Upper lobe of right lung (tissue), 1 donor: ENCODE data around the gene GANC. TPM values are rescaled to one million over a fixed set of nuclear protein-coding genes. Genes with fewer than 3 reads are reported as not detected.

Source experiments
- ATAC-seq: fragments of 200-7000 bp; cut with Tn5 transposase; one replicate; pipeline ENCODE4 v1.9.1; 2020; ENCODE audit warnings: mild to moderate bottlenecking, moderate library complexity
- DNase-seq: peaks from one replicate; pipeline ENCODE4 v3.0.0-alpha.2; 2020
- H3K27ac ChIP-seq: fragments of 200-600 bp; one replicate; pipeline ENCODE4 v1.8.0; 2022
- H3K27me3 ChIP-seq: fragments of 200-600 bp; one replicate; pipeline ENCODE4 v1.8.0; 2022; ENCODE audit warnings: mild to moderate bottlenecking
- H3K36me3 ChIP-seq: fragments of 200-600 bp; one replicate; pipeline ENCODE4 v1.8.0; 2022
- H3K4me1 ChIP-seq: fragments of 200-600 bp; one replicate; pipeline ENCODE4 v1.8.0; 2022
- H3K4me3 ChIP-seq: fragments of 200-600 bp; one replicate; pipeline ENCODE4 v1.8.0; 2022; ENCODE audit warnings: mild to moderate bottlenecking
- H3K9me3 ChIP-seq: fragments of 200-600 bp; one replicate; pipeline ENCODE4 v1.8.0; 2022
- CTCF ChIP-seq: fragments of 200-600 bp; IDR thresholded peaks from one replicate; pipeline ENCODE4 v1.8.0; 2022; ENCODE audit warnings: antibody characterized with exemption
- intact Hi-C: fragments of 100-400 bp; cut with DNase I; formaldehyde crosslinking; loops from one replicate; pipeline ENCODE4 v1.11.0; 2022
- total RNA-seq: library from RNA; stranded (reverse); fragmentation: NEBNext Ultra II Directional; extraction: Animal tissue kit (Norgen Biotek cat#: 25700); gene quantifications from one replicate; pipeline ENCODE4 v1.2.1, GENCODE V29; 2021
- donor health status: DM: no; HTN: yes; CAD: no; lungs with severe emphysema.

GANC gene
- total RNA-seq, 1 donor from 2014 or later, result 111 TPM

- intact Hi-C loops, result no loop called here
- ATAC-seq, result peak; percentile 56
- TF ChIP-seq CTCF, result no peak
- no peak overlapping the region for H3K27ac ChIP-seq
- no peaks in the 10 kb centered on the region for H3K27me3 ChIP-seq
- no peaks in the 10 kb centered on the region for H3K9me3 ChIP-seq
- H3K36me3 ChIP-seq, result peaks cover 95% of the 10 kb centered on the region
- no peak for DNase-seq
- no peak overlapping the region for H3K4me3 ChIP-seq
- no peaks in the 10 kb centered on the region for H3K4me1 ChIP-seq
Measured at GRCh38 chr15:42233107-42233506, 39.9 kb upstream of the GANC start.

GRCh38 chr15:42239528-42240182 is 33.3 kb upstream of the GANC start:
- peaks cover 74% of the 10 kb centered on the region for H3K36me3 ChIP-seq
- H3K27me3 ChIP-seq, result no peaks in the 10 kb centered on the region
- DNase-seq (no peak), ATAC-seq (peak; percentile 90)
- no peak for TF ChIP-seq CTCF
- no peak overlapping the region for H3K4me3 ChIP-seq
- H3K4me1 ChIP-seq, result no peaks in the 10 kb centered on the region
- intact Hi-C loops, result no loop called here
- H3K27ac ChIP-seq, result peak overlapping the region; percentile 71
- H3K9me3 ChIP-seq, result no peaks in the 10 kb centered on the region

GRCh38 chr15:42240823-42241222 is 32.2 kb upstream of the GANC start:
- intact Hi-C loops, result no loop called here
- DNase-seq, result no peak
- ATAC-seq, result no peak
- no peak for TF ChIP-seq CTCF
- H3K9me3 ChIP-seq, result no peaks in the 10 kb centered on the region
- no peaks in the 10 kb centered on the region for H3K4me1 ChIP-seq
- peaks cover 64% of the 10 kb centered on the region for H3K36me3 ChIP-seq
- H3K27ac ChIP-seq, result peak overlapping the region; percentile 71
- H3K27me3 ChIP-seq, result no peaks in the 10 kb centered on the region
- H3K4me3 ChIP-seq, result no peak overlapping the region

- Histone ChIP-seq H3K27ac (no peak overlapping the region), H3K36me3 (peaks cover 43% of the 10 kb centered on the region), H3K27me3 (no peaks in the 10 kb centered on the region), H3K4me1 (peaks cover 7% of the 10 kb centered on the region), H3K4me3 (no peak overlapping the region), H3K9me3 (no peaks in the 10 kb centered on the region)
- intact Hi-C loops, result no loop called here
- DNase-seq (no peak), ATAC-seq (peak; percentile 85)
- TF ChIP-seq CTCF, result no peak
Measured at GRCh38 chr15:42253300-42253699, 19.7 kb upstream of the GANC start.

GRCh38 chr15:42264795-42265194 is 8.2 kb upstream of the GANC start:
- intact Hi-C loops, result no loop called here
- no peak for TF ChIP-seq CTCF
- H3K36me3 ChIP-seq, result peaks cover 90% of the 10 kb centered on the region
- H3K27me3 ChIP-seq, result no peaks in the 10 kb centered on the region
- DNase-seq (no peak), ATAC-seq (no peak)
- H3K4me3 ChIP-seq, result no peak overlapping the region
- no peaks in the 10 kb centered on the region for H3K4me1 ChIP-seq
- H3K27ac ChIP-seq, result no peak overlapping the region
- no peaks in the 10 kb centered on the region for H3K9me3 ChIP-seq

- peaks cover 21% of the 10 kb centered on the region for H3K4me1 ChIP-seq
- H3K27ac ChIP-seq, result no peak overlapping the region
- no peak overlapping the region for H3K4me3 ChIP-seq
- H3K36me3 ChIP-seq, result peaks cover 69% of the 10 kb centered on the region
- DNase-seq, result no peak
- H3K9me3 ChIP-seq, result no peaks in the 10 kb centered on the region
- ATAC-seq, result no peak
- no peak for TF ChIP-seq CTCF
- no peaks in the 10 kb centered on the region for H3K27me3 ChIP-seq
- intact Hi-C loops, result no loop called here
Measured at GRCh38 chr15:42267286-42267685, 5.7 kb upstream of the GANC start.
